Measurements from ENCODE around the gene KLF15.

KLF15 gene

GRCh38 chr3:126304704-126305103 is 52.5 kb downstream of the KLF15 start:
- DNase-seq (ENCODE audit: low spot score) = no peak

- DNase-seq (ENCODE audit: low spot score) = no peak
Observed at GRCh38 chr3:126304291-126304690, 52.9 kb downstream of the KLF15 start.

GRCh38 chr3:126303272-126303671 is 53.9 kb downstream of the KLF15 start:
- DNase-seq (ENCODE audit: low spot score) = no peak

- DNase-seq (ENCODE audit: low spot score) = peak; percentile 29
Observed at GRCh38 chr3:126300761-126301481, 56.3 kb downstream of the KLF15 start.

- no peak for DNase-seq (ENCODE audit: low spot score)
Observed at GRCh38 chr3:126300001-126300760, 57.0 kb downstream of the KLF15 start.

- no peak for DNase-seq (ENCODE audit: low spot score)
Observed at GRCh38 chr3:126295407-126295939, 61.7 kb downstream of the KLF15 start.

- DNase-seq (ENCODE audit: low spot score) = no peak
Observed at GRCh38 chr3:126294211-126294808, 62.9 kb downstream of the KLF15 start.

GRCh38 chr3:126293370-126294082 is 63.7 kb downstream of the KLF15 start:
- DNase-seq (ENCODE audit: low spot score) = no peak

Data from putamen (tissue), 1 donor.